Lung (tissue), 12 donors: ENCODE data around the gene CHMP5. TPM values are rescaled to one million over a fixed set of nuclear protein-coding genes. Genes with fewer than 3 reads are reported as not detected.
"Not testable (repeated sequence)": the region's sequence is repeated elsewhere in the genome, so short reads cannot be mapped to it uniquely, and the experiment has no call there.

Experiments
- ATAC-seq: fragments of 200-7000 bp; cut with Tn5 transposase; one replicate; pipeline ENCODE4 v1.9.1; 2020; ENCODE audit warnings: moderate number of reproducible peaks; ENCODE audit not compliant: insufficient read depth, low FRiP score
- DNase-seq, 3 donors: peaks; one replicate each; pipeline ENCODE4 v3.0.0-alpha.2; 2013 to 2017
- H3K27ac ChIP-seq, 2 donors: one replicate each; pipeline ENCODE4 v1.5.1; 2013; ENCODE audit warnings: mild to moderate bottlenecking in 2 of 2, moderate library complexity in 2 of 2, control low read depth in 1 of 2, inconsistent platforms in 1 of 2, low read depth in 1 of 2, low read length in 1 of 2
- H3K27me3 ChIP-seq, 3 donors: one replicate each; pipeline ENCODE4 v1.5.1; 2013; ENCODE audit warnings: low read length in 2 of 3; ENCODE audit not compliant: control insufficient read depth in 3 of 3, insufficient read depth in 3 of 3
- H3K36me3 ChIP-seq, 4 donors: one replicate each; pipeline ENCODE4 v1.5.1; 2013; ENCODE audit warnings: low read length in 4 of 4, mild to moderate bottlenecking in 1 of 4, moderate library complexity in 1 of 4; ENCODE audit not compliant: control insufficient read depth in 4 of 4, insufficient read depth in 4 of 4
- H3K4me1 ChIP-seq, 5 donors: one replicate each; pipeline ENCODE4 v1.5.1; 2013; ENCODE audit warnings: low read length in 5 of 5, mild to moderate bottlenecking in 2 of 5, moderate library complexity in 1 of 5; ENCODE audit not compliant: control insufficient read depth in 5 of 5, insufficient read depth in 5 of 5
- H3K4me3 ChIP-seq: one replicate; pipeline ENCODE4 v1.5.1; 2013; ENCODE audit warnings: mild to moderate bottlenecking, control low read depth, moderate library complexity
- H3K9ac ChIP-seq, 2 donors: one replicate each; pipeline ENCODE4 v1.5.1; 2013; ENCODE audit warnings: low read length in 2 of 2, control low read depth in 1 of 2; ENCODE audit not compliant: insufficient read depth in 1 of 2
- H3K9me3 ChIP-seq, 4 donors: one replicate each; pipeline ENCODE4 v1.5.1; 2013; ENCODE audit warnings: low read length in 3 of 4, mild to moderate bottlenecking in 1 of 4, moderate library complexity in 1 of 4; ENCODE audit not compliant: control insufficient read depth in 4 of 4, insufficient read depth in 3 of 4
- CTCF ChIP-seq: IDR thresholded peaks from 2 replicates; pipeline ENCODE4 v1.5.1; 2012; ENCODE audit warnings: mild to moderate bottlenecking; ENCODE audit errors: control extremely low read depth, extremely low read depth
- WGBS, 2 donors: extraction: QIAGEN DNeasy Blood & Tissue Kit; methylation state at CpG; one replicate each; pipeline ENCODE4 v1.1.7; 2013; 5-methylcytosine and 5-hydroxymethylcytosine counted together
- polyA plus RNA-seq, 2 donors: library from polyadenylated mRNA; stranded (reverse); fragments of 200-250 nt; gene quantifications; one replicate each; pipeline ENCODE4 v1.2.1, GENCODE V29; 2013
- total RNA-seq, 2 donors: library from RNA; depleted of rRNA in 1 of 2; stranded (reverse); fragments of >200 nt in 1 of 2; gene quantifications; one replicate each; pipeline ENCODE4 v1.2.1, GENCODE V29; 2014 to 2021
- donor health status: control.
- donor health status: control.
- donor health status: Bipolar disorder and iron deficiency.
- donor health status: healthy.
- donor health status: DM: yes; HTN: yes; CAD: no.

Gene CHMP5
- total and polyA plus RNA-seq, 4 donors = 52.3 to 87.5 (median 62.2) TPM

- Histone ChIP-seq H3K4me1 (peaks cover 0 to 4% (median 0%) of the 10 kb centered on the region in 5 donors), H3K9me3 (no peaks in the 10 kb centered on the region), H3K27ac (no peak overlapping the region), H3K4me3 (no peak overlapping the region), H3K36me3 (peaks cover 38 to 64% (median 58%) of the 10 kb centered on the region in 4 donors), H3K27me3 (no peaks in the 10 kb centered on the region), H3K9ac (no peak overlapping the region)
- 94 to 95% methylated on average over 1 of the region's 1 CpG for WGBS, 2 donors
- ATAC-seq (no peak), DNase-seq (no peak)
- TF ChIP-seq CTCF = no peak
Observed at GRCh38 chr9:33309903-33310302, 45.1 kb downstream of the CHMP5 start.

DNA sequence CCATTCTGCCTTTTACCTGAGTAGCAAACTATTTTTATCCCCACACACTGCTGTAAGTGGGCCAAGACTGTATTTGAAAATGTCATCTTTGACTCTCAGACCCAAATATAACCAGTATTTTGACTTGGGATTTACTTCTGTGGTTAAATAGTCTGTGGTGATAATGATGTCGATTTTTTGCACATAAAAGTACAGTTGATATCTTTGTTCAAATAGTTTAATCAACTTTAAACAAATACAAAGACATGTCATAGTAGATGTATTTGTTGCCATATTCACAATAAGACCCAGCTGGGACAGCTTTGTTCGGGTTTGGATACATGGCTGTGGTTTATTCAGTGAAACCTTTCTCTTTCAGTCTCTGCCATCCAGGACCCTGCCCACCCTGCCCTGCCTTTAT, 45.9 kb downstream of the CHMP5 start:
- Histone ChIP-seq H3K9me3 (no peaks in the 10 kb centered on the region), H3K4me1 (peaks cover 0 to 2% (median 0%) of the 10 kb centered on the region in 5 donors), H3K9ac (no peak overlapping the region), H3K36me3 (peaks cover 32 to 55% (median 51%) of the 10 kb centered on the region in 4 donors), H3K4me3 (no peak overlapping the region), H3K27me3 (no peaks in the 10 kb centered on the region), H3K27ac (no peak overlapping the region)
- DNase-seq = no peak
- 70 to 86% methylated on average over 2 of the region's 2 CpGs for WGBS, 2 donors
- ATAC-seq = no peak
- TF ChIP-seq CTCF = no peak

- H3K9ac ChIP-seq = no peak overlapping the region
- H3K4me3 ChIP-seq = no peak overlapping the region
- TF ChIP-seq CTCF = no peak
- ATAC-seq = no peak
- no peaks in the 10 kb centered on the region for H3K27me3 ChIP-seq
- H3K36me3 ChIP-seq = peaks cover 27 to 52% (median 44%) of the 10 kb centered on the region in 4 donors
- 81 to 95% methylated on average over 2 of the region's 2 CpGs for WGBS, 2 donors
- DNase-seq = no peak
- peaks cover 0 to 2% (median 0%) of the 10 kb centered on the region in 5 donors for H3K4me1 ChIP-seq
- no peaks in the 10 kb centered on the region for H3K9me3 ChIP-seq
- H3K27ac ChIP-seq = no peak overlapping the region
Observed at GRCh38 chr9:33311953-33312352, 47.1 kb downstream of the CHMP5 start.

GRCh38 chr9:33315371-33315770, 50.5 kb downstream of the CHMP5 start:
- Histone ChIP-seq H3K36me3 (peaks cover 29 to 47% (median 36%) of the 10 kb centered on the region in 4 donors), H3K27me3 (no peaks in the 10 kb centered on the region), H3K9me3 (no peaks in the 10 kb centered on the region), H3K4me1 (no peaks in the 10 kb centered on the region), H3K4me3 (no peak overlapping the region), H3K27ac (no peak overlapping the region), H3K9ac (no peak overlapping the region)
- no peak for TF ChIP-seq CTCF
- DNase-seq (no peak), ATAC-seq (no peak)
- 42 to 67% methylated on average over 5 of the region's 5 CpGs for WGBS, 2 donors

GRCh38 chr9:33317136-33317535, 52.3 kb downstream of the CHMP5 start:
- peaks cover 34 to 47% (median 40%) of the 10 kb centered on the region in 4 donors for H3K36me3 ChIP-seq
- not testable (repeated sequence) for H3K27me3 ChIP-seq, H3K9ac ChIP-seq, H3K9me3 ChIP-seq, ATAC-seq, H3K4me1 ChIP-seq, H3K27ac ChIP-seq, H3K4me3 ChIP-seq
- peak in 2 of 3 donors; percentile 15 to 17 for DNase-seq
- 86 to 90% methylated on average over 3 of the region's 3 CpGs for WGBS, 2 donors
